Natural killer cell (primary cell): Measurements from ENCODE around the gene NHS. TPM values are rescaled to one million over a fixed set of nuclear protein-coding genes. Genes with fewer than 3 reads are reported as not detected.

ENCODE experiments used
- ATAC-seq, 3 donors: fragments of 150-1000 bp in 2 of 3; fragments of 200-7000 bp in 1 of 3; cut with Tn5 transposase; 1 replicate in 1 of 3; 2 replicates in 2 of 3; pipeline ENCODE4 v1.10.0; 2021; ENCODE audit warnings: mild to moderate bottlenecking in 2 of 3, moderate library complexity in 2 of 3
- DNase-seq, 2 donors: peaks; one replicate each; pipeline versions ENCODE4 v3.0.0 to v3.0.0-alpha.2; 2013 to 2021; ENCODE audit warnings: mixed read lengths in 1 of 2
- H3K27ac ChIP-seq: one replicate; pipeline ENCODE4 v1.5.1; 2013; ENCODE audit warnings: mild to moderate bottlenecking, low read length
- H3K27me3 ChIP-seq: one replicate; pipeline ENCODE4 v1.6.1; 2013; ENCODE audit warnings: low read length; ENCODE audit not compliant: control insufficient read depth, insufficient read depth
- H3K36me3 ChIP-seq: one replicate; pipeline ENCODE4 v1.6.1; 2013; ENCODE audit warnings: low read length; ENCODE audit not compliant: control insufficient read depth, insufficient read depth
- H3K4me1 ChIP-seq: one replicate; pipeline ENCODE4 v1.6.1; 2013; ENCODE audit warnings: low read length; ENCODE audit not compliant: control insufficient read depth, insufficient read depth
- H3K4me3 ChIP-seq: one replicate; pipeline ENCODE4 v1.5.1; 2013; ENCODE audit warnings: low read length
- H3K9me3 ChIP-seq: one replicate; pipeline ENCODE4 v1.6.1; 2013; ENCODE audit warnings: low read length; ENCODE audit not compliant: control insufficient read depth, insufficient read depth
- H3K27ac Mint-ChIP-seq, 2 donors: one replicate each; pipeline ENCODE4 v1.8.0; 2022; ENCODE audit warnings: mild to moderate bottlenecking in 2 of 2, mixed read lengths in 2 of 2, moderate library complexity in 1 of 2
- H3K27me3 Mint-ChIP-seq, 2 donors: one replicate each; pipeline ENCODE4 v1.8.0; 2022; ENCODE audit warnings: low read depth in 2 of 2, mixed read lengths in 2 of 2
- H3K36me3 Mint-ChIP-seq: one replicate; pipeline ENCODE4 v1.8.0; 2022; ENCODE audit warnings: mixed read lengths
- H3K4me1 Mint-ChIP-seq, 2 donors: one replicate each; pipeline ENCODE4 v1.8.0; 2022; ENCODE audit warnings: mixed read lengths in 2 of 2
- H3K4me3 Mint-ChIP-seq: one replicate; pipeline ENCODE4 v1.8.0; 2022; ENCODE audit warnings: mild to moderate bottlenecking, moderate library complexity, mixed read lengths
- H3K9me3 Mint-ChIP-seq, 2 donors: one replicate each; pipeline ENCODE4 v1.8.0; 2022; ENCODE audit warnings: mixed read lengths in 2 of 2
- WGBS: methylation state at CpG from one replicate; pipeline ENCODE4 v1.1.7; 2013; ENCODE audit warnings: missing lambda C conversion rate; ENCODE audit not compliant: insufficient coverage; 5-methylcytosine and 5-hydroxymethylcytosine counted together
- intact Hi-C: fragments of 100-400 bp; cut with micrococcal nuclease; formaldehyde crosslinking; loops from one replicate; pipeline ENCODE4 v1.14.2; 2022
- total RNA-seq, 4 donors: library from RNA; stranded (reverse); fragments of 120-200 nt in 1 of 4; gene quantifications; one replicate each; pipeline versions ENCODE4 v1.2.3 to v1.2.4, GENCODE V29; 2013 to 2022
- TF ChIP-seq, protein P1 (sequence below): fragments of 200-600 bp; IDR thresholded peaks from one replicate; pipeline ENCODE4 v1.8.0; 2022; ENCODE audit warnings: antibody characterized with exemption

The NHS gene
- total RNA-seq, 3 donors from 2014 or later (not counting 1 experiment from before 2014, with no cell fraction given): 0.05 to 0.28 TPM; not detected in 1

DNA sequence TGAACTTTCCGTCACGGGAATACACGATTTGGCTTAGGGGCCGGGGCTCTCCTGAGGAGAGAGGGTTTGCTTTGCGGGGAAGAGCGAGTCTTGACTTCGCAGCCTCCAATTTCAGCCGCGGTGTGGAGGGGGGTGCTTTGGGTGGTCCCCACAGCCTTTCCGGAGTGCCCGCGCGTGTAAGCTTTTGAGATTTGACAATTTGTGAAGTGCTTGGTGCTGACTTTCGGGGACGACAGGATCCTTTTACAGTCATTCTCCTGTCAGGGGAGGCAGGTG lies 362.6 kb downstream of the NHS start:
- H3K9me3 Mint-ChIP-seq: no peaks in the 10 kb centered on the region
- H3K4me1 Mint-ChIP-seq: peaks cover 19 to 20% of the 10 kb centered on the region in 2 donors
- intact Hi-C loops: no loop called here
- no peak for DNase-seq
- H3K27me3 ChIP-seq: no peaks in the 10 kb centered on the region
- peak overlapping the region; percentile 85 for H3K4me3 Mint-ChIP-seq
- peak overlapping the region; percentile 78 to 80 for H3K27ac Mint-ChIP-seq
- under 1% methylated on average over 15 of the region's 15 CpGs for WGBS
- H3K36me3 ChIP-seq: no peaks in the 10 kb centered on the region
- H3K27ac ChIP-seq: peak overlapping the region; percentile 59
- TF ChIP-seq, protein P1, sequence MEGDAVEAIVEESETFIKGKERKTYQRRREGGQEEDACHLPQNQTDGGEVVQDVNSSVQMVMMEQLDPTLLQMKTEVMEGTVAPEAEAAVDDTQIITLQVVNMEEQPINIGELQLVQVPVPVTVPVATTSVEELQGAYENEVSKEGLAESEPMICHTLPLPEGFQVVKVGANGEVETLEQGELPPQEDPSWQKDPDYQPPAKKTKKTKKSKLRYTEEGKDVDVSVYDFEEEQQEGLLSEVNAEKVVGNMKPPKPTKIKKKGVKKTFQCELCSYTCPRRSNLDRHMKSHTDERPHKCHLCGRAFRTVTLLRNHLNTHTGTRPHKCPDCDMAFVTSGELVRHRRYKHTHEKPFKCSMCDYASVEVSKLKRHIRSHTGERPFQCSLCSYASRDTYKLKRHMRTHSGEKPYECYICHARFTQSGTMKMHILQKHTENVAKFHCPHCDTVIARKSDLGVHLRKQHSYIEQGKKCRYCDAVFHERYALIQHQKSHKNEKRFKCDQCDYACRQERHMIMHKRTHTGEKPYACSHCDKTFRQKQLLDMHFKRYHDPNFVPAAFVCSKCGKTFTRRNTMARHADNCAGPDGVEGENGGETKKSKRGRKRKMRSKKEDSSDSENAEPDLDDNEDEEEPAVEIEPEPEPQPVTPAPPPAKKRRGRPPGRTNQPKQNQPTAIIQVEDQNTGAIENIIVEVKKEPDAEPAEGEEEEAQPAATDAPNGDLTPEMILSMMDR: no peak
- peak in 2 of 3 donors; percentile 17 to 38 for ATAC-seq
- H3K9me3 ChIP-seq: no peaks in the 10 kb centered on the region
- H3K4me1 ChIP-seq: peaks cover 24% of the 10 kb centered on the region
- H3K36me3 Mint-ChIP-seq: no peaks in the 10 kb centered on the region
- H3K27me3 Mint-ChIP-seq: peaks cover 20 to 44% of the 10 kb centered on the region in 2 donors
- H3K4me3 ChIP-seq: peak overlapping the region; percentile 57

DNA sequence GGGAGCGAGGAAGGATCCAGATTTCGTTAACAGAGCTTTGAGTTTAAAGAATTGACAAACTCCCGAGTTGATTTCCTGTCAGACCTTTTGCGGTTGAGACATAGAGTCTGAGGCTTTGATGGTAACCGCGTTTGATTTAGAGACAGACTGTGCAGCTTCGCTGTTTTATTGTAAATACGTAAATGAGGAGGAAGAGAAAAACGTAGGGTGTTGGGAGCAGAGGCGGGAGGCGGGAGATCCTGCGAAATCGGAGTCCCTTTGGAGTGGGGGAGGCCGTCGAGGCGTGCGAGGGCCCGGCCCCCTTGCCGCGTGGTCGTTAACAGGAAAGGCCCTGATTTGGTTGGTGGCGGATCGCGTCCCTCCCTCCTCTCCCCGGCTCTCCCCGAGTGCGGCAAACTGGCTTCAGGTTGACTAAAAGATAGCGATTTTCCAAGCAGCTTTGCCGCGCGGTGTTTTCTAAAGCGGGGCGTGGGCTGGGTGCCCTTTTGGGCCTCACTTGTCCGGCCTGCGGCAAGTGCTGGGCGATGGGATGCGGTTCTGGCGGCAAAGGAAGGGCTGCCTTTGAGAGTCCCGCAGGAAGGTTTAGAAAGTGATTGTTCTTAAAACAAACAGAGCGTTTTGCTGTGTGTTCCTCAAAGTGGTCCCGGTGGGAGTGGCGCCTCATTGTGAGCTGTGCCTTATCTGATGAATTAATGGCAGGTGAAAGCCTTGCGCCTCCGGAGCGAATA lies 363.1 kb downstream of the NHS start:
- Histone ChIP-seq H3K27ac (peak overlapping the region; percentile 59), H3K27me3 (no peaks in the 10 kb centered on the region), H3K4me3 (peak overlapping the region; percentile 57), H3K9me3 (no peaks in the 10 kb centered on the region), H3K4me1 (peaks cover 24% of the 10 kb centered on the region), H3K36me3 (no peaks in the 10 kb centered on the region)
- Mint-ChIP-seq H3K4me3 (peak overlapping the region; percentile 85), H3K36me3 (no peaks in the 10 kb centered on the region), H3K27ac (peak overlapping the region; percentile 78 to 80), H3K4me1 (peaks cover 19 to 20% of the 10 kb centered on the region in 2 donors), H3K27me3 (peaks cover 20 to 42% of the 10 kb centered on the region in 2 donors), H3K9me3 (no peaks in the 10 kb centered on the region)
- peak in 1 of 2 donors; percentile 81 for DNase-seq
- peak; percentile 22 to 56 (median 45) for ATAC-seq
- intact Hi-C loops: no loop called here
- WGBS: under 1% methylated on average over 45 of the region's 45 CpGs
- TF ChIP-seq, protein P1: no peak

DNA sequence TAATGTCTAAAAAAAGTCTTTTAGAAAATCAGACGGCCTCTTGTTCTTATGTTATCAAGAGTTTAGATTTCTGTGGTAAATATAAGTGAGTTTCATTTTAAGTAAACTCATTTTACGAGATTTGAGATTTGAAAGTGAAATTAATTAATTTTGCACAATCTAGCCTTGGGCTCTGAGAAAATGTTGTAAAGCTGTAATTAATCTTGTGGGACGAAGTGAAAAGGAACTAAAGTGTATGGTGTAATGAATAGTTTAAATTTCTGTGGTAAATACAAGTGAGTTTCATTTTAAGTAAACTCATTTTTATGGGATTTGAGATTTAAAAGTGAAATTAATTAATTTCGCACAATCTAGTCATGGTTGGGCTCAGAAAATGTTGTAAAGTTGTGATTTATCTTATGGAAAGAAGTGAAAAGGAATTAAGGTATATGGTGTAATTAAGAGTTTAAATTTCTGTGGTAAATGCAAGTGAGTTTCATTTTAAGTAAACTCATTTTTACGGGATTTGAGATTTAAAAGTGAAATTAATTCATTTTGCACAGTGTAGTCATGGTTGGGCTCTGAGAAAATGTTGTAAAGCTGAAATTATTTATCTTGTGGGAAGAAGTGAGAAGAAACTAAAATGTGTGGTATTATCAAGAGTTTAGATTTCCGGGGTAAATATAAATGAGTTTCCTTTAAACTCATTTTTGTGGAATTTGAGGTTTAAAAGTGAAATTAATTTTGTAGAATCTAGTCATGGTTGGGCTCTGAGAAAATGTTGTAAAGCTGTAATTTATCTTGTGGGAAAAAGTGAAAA lies 363.9 kb downstream of the NHS start:
- WGBS: 5% methylated on average over 6 of the region's 6 CpGs

More for the DNA sequence above, 363.9 kb downstream of the NHS start:
- H3K4me3 Mint-ChIP-seq: peak overlapping the region; percentile 85
- no peaks in the 10 kb centered on the region for H3K36me3 Mint-ChIP-seq
- no peaks in the 10 kb centered on the region for H3K27me3 ChIP-seq
- intact Hi-C loops: no loop called here
- ATAC-seq: no peak
- H3K27me3 Mint-ChIP-seq: peaks cover 18 to 34% of the 10 kb centered on the region in 2 donors
- no peaks in the 10 kb centered on the region for H3K9me3 ChIP-seq
- no peaks in the 10 kb centered on the region for H3K9me3 Mint-ChIP-seq
- peak overlapping the region; percentile 57 for H3K4me3 ChIP-seq
- peak in 1 of 2 donors; percentile 5 for DNase-seq
- peak overlapping the region; percentile 78 to 80 for H3K27ac Mint-ChIP-seq
- TF ChIP-seq, protein P1: no peak
- peaks cover 19 to 20% of the 10 kb centered on the region in 2 donors for H3K4me1 Mint-ChIP-seq
- H3K36me3 ChIP-seq: no peaks in the 10 kb centered on the region
- peaks cover 24% of the 10 kb centered on the region for H3K4me1 ChIP-seq
- H3K27ac ChIP-seq: peak overlapping the region; percentile 59
